GM10248 (cell line): ENCODE measurements around the gene AQP2.

ENCODE experiments used
- CTCF ChIA-PET: fragments of 300-600 bp; sonication (Branson Sonifier 250); formaldehyde crosslinking; extraction: SDS; loops from one replicate; lab custom pipeline; 2021; ENCODE audit warnings: antibody characterized with exemption; lab: Yijun Ruan, JAX
- POLR2A ChIA-PET: fragments of 350-650 bp; sonication (Branson Sonifier 250); formaldehyde crosslinking; extraction: SDS; loops from one replicate; lab custom pipeline; 2020; ENCODE audit warnings: antibody characterized with exemption; lab: Yijun Ruan, JAX
- DNase-seq: peaks from one replicate; pipeline ENCODE4 v3.0.0; 2012; ENCODE audit errors: extremely low spot score
- TF ChIP-seq, protein P1 (sequence below): IDR thresholded peaks from 2 replicates; pipeline ENCODE4 v1.5.1; 2012; ENCODE audit warnings: mild to moderate bottlenecking, low read depth; ENCODE audit errors: extremely low read depth, missing control alignments, control extremely low read depth

The AQP2 gene

DNA sequence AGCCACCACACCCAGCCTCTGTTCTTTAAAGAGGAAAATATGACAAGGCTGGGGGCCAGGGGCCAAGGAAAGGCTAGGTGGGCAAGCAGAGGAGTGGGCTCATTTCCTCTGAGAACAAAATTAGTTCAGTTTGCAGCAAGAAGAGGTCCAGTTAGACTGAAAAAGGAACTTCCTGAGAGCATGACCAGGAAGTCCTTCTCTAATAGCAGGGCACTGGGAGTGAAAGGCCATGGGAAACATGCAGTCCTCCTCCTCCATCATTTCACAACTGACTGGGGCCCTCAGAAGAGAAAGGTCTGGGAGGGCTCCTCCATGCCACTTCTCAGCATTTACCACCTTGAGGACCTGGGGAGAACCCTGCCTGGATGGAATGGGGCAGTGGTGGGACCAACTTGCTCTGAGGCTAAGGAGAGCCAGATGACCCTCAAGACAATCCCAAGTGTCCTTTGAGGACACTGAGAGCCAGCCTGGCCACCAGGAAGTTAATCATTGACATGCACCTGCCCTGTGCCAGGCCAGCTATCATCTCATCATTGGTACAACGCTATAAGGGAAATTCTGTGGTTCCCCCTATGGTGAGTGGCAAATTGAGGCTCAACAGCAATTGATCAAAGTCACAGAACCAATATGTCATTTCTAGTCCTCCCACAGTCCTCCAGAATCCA is 2.0 kb downstream of the AQP2 start:
- CTCF ChIA-PET = interaction anchor here (1.0 to 4.6 kb wide), 3 partner anchors 14 to 103 kb away, joined by 3 to 36 read pairs (median 4); no protein-coding TSS in a partner anchor

DNA sequence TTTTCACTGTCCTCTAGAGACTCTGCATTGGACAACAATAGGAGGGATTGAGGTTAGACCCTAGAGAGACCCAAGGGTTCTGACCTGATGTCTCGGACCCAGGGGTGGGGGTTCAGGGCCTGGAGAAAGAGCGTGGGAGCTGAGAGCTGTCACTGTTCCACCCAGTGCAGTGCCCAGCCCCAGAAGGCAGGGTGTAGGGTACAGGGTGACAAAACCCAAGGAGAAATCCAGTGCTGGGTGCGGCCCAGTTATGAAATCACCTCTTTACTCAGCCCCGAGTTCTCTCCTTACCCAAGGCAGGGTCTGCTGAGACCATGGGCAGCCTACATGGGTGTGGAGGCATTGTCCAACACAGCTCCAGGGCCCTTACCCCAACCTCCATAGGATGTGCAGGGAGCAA is 2.6 kb downstream of the AQP2 start:
- ChIA-PET CTCF (interaction anchor here (1.0 to 4.6 kb wide), 2 partner anchors 13 to 102 kb away, joined by 4 to 36 read pairs; no protein-coding TSS in a partner anchor), POLR2A (no interaction called here)
- TF ChIP-seq, protein P1, sequence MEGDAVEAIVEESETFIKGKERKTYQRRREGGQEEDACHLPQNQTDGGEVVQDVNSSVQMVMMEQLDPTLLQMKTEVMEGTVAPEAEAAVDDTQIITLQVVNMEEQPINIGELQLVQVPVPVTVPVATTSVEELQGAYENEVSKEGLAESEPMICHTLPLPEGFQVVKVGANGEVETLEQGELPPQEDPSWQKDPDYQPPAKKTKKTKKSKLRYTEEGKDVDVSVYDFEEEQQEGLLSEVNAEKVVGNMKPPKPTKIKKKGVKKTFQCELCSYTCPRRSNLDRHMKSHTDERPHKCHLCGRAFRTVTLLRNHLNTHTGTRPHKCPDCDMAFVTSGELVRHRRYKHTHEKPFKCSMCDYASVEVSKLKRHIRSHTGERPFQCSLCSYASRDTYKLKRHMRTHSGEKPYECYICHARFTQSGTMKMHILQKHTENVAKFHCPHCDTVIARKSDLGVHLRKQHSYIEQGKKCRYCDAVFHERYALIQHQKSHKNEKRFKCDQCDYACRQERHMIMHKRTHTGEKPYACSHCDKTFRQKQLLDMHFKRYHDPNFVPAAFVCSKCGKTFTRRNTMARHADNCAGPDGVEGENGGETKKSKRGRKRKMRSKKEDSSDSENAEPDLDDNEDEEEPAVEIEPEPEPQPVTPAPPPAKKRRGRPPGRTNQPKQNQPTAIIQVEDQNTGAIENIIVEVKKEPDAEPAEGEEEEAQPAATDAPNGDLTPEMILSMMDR = no peak
- DNase-seq = no peak

More for the DNA sequence above, 2.0 kb downstream of the AQP2 start:
- POLR2A ChIA-PET = no interaction called here
- TF ChIP-seq, protein P1 = no peak
- no peak for DNase-seq

DNA sequence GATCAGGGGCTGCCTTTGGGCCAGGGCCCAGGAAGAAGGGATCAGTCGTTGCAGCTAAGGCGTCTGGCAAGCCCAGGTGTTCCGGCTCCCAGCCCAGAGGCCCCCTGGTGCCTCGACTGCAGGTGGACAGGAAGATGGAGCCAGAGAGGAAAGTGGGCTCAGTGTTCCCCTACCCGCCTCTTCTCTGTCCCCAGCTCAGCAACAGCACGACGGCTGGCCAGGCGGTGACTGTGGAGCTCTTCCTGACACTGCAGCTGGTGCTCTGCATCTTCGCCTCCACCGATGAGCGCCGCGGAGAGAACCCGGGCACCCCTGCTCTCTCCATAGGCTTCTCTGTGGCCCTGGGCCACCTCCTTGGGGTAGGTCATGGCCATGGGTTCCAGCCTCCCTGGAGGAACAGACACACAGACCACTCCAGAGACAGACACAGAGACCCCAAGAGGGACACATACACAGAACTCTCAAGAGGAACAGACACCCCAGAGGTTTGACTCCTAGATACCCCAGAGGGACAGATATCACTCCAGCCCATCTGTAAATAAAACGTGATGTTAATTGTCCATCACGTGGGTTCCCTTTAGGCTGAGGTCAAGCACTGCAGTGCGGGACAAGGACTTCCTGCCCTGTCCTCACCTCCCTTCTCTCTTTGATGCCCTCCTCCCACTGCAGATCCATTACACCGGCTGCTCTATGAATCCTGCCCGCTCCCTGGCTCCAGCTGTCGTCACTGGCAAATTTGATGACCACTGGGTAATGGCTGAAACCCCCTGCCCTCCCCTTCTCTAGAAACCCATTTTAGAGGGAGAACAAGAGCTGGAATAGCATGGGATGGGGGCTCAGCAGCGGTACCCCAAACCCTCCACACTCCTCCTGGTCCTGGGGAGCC is 3.7 kb downstream of the AQP2 start:
- CTCF ChIA-PET = interaction anchor here (0.8 to 4.6 kb wide), 5 partner anchors 8 to 116 kb away, joined by 3 to 36 read pairs (median 7); no protein-coding TSS in a partner anchor
- POLR2A ChIA-PET = no interaction called here
- TF ChIP-seq, protein P1 = no peak
- DNase-seq = no peak

DNA sequence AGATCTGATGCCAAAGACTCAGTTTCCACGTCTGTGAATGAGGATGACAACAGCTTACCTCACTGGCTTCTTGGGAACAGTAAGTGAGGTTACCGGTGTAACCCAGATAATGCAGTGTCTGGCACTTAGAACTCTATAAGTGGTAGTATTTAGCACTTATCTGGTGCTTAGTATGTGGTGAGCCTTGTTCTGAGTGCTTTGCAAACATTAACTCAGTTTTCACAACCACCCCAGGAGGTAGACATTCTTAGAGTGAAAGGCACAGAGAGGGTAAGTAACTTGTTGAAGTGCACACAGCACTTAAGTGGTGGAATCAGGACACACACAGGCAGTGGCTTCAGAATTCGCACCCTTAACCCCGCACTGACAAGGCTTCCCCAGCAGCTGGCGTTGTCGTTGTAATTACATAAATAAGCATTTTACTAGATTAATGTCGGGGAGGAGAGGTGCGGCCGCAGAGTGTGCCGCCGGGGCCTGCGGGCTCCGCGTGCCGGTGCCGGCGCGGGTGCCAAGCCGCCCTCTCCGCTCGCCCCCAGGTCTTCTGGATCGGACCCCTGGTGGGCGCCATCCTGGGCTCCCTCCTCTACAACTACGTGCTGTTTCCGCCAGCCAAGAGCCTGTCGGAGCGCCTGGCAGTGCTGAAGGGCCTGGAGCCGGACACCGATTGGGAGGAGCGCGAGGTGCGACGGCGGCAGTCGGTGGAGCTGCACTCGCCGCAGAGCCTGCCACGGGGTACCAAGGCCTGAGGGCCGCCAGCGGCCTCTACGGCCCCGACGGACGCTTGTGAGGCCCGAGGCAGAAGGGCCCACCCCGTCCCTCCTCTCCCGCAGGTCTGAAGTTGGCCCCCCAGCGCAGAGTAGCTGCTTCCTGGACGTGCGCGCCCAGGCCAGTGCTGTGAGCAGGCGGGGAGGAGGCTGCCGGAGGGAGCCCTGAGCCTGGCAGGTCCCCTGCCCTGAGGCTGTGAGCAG is 4.6 kb downstream of the AQP2 start:
- TF ChIP-seq, protein P1 = no peak
- ChIA-PET CTCF (interaction anchor here (1.6 to 4.6 kb wide), 3 partner anchors 9 to 115 kb away, joined by 7 to 36 read pairs (median 16); no protein-coding TSS in a partner anchor), POLR2A (no interaction called here)
- no peak for DNase-seq

DNA sequence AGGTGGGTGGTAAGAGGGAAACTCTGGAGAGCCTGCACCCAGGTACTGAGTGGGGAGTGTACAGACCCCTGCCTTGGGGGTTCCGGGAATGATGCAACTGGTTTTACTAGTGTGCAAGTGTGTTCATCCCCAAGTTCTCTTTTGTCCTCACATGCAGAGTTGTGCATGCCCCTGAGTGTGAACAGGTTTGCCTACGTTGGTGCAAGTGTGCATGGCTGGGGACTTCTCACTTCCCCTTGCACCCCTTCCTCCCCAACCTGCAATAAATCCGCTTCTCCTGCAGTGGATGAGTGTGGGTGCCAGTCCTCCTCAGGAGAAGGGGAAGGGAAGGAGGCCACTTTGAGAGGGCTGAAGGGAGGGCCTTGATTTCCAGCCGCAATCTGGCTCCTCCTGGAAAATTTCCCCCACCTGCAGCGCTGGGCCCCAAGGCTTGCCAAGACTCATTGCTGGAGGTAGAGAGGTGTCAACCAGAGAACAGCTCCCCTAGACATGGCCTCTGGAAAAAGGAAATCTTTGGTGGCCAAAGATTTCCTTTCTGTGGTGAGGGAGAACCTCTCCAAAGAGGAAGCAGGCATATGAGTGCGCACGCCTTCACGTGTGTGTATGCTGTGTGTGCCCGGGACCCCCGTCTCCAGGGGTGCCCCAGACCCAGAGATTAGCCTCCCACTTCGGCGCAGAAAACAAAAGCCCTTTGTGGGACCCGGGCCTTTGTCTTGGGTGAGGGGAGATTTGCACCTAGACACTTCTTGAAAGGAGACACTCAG is 5.5 kb downstream of the AQP2 start:
- TF ChIP-seq, protein P1 = no peak
- ChIA-PET CTCF (interaction anchor here (2.7 to 4.6 kb wide), 2 partner anchors 10 to 115 kb away, joined by 7 to 36 read pairs; no protein-coding TSS in a partner anchor), POLR2A (no interaction called here)
- no peak for DNase-seq
